Transverse colon (tissue), 4 donors: ENCODE measurements around the gene CTNND2.

Experiments used
- CTCF ChIP-seq, 5 experiments: fragments of 200-600 bp in 3 of 5; fragments of 450-650 bp in 2 of 5; sonication (generic) in 3 of 5; IDR thresholded peaks; 1 replicate in 2 of 5; 2 replicates in 3 of 5; pipeline ENCODE4 v1.5.1; 2016 to 2017; ENCODE audit warnings: antibody characterized with exemption in 5 of 5, inconsistent platforms in 3 of 5, mild to moderate bottlenecking in 2 of 5, moderate library complexity in 1 of 5
- EP300 ChIP-seq: sonication (generic); formaldehyde crosslinking; IDR thresholded peaks from one replicate; pipeline ENCODE4 v1.6.1; 2017; ENCODE audit warnings: antibody characterized with exemption, low read depth
- POLR2A ChIP-seq: fragments of 450-650 bp; IDR thresholded peaks from one replicate; pipeline ENCODE4 v1.6.1; 2016; ENCODE audit warnings: antibody characterized with exemption, mild to moderate bottlenecking, moderate library complexity
- POLR2AphosphoS5 ChIP-seq, 3 donors: sonication (generic); formaldehyde crosslinking; IDR thresholded peaks; one replicate each; pipeline ENCODE4 v1.6.1; 2016; ENCODE audit warnings: antibody characterized with exemption in 3 of 3

- TF ChIP-seq CTCF (IDR thresholded peaks at IDR 0.05): no peak
- TF ChIP-seq POLR2AphosphoS5 (IDR thresholded peaks at IDR 0.05): no peak
- no peak for TF ChIP-seq POLR2A
- TF ChIP-seq EP300: no peak
Observed at GRCh38 chr5:11785771-11786352, 118.4 kb downstream of the CTNND2 start.
